H1 (cell line): ENCODE results near the gene SLC5A11. TPM values are rescaled to one million over a fixed set of nuclear protein-coding genes. Genes with fewer than 3 reads are reported as not detected.

Experiments used
- BACH1 ChIP-seq: IDR thresholded peaks from 2 replicates; pipeline ENCODE4 v1.6.1; 2012; ENCODE audit warnings: low read length, improper control_type of control experiment
- SIN3A ChIP-seq, 2 experiments: IDR thresholded peaks in 1 of 2; conservative IDR thresholded peaks in 1 of 2; 2 replicates each; pipeline ENCODE4 v1.6.1; 2011 to 2012; ENCODE audit warnings: low read length in 2 of 2, improper control_type of control experiment in 1 of 2, low read depth in 1 of 2, mild to moderate bottlenecking in 1 of 2
- TEAD4 ChIP-seq: IDR thresholded peaks from 2 replicates; pipeline ENCODE4 v1.6.1; 2012; ENCODE audit warnings: low read depth, low read length, inconsistent platforms, mixed read lengths
- polyA plus RNA-seq, 7 experiments: library from polyadenylated mRNA; depleted of rRNA in 3 of 7; stranded (reverse) in 5 of 7; unstranded in 2 of 7; fragments of >200 nt in 5 of 7; fragments of 200-250 nt in 2 of 7; gene quantifications; 1 replicate in 5 of 7; 2 replicates in 1 of 7; 4 replicates in 1 of 7; pipeline versions ENCODE4 v1.2.1 to v1.2.3, GENCODE V29; 2011 to 2013; ENCODE audit warnings: missing spikeins in 2 of 7, mixed read lengths in 2 of 7
- total RNA-seq: library from RNA; stranded (reverse); fragmentation: NEBNext Ultra II Directional; extraction: Animal tissue kit (Norgen Biotek cat#: 25700); gene quantifications from 2 replicates; pipeline ENCODE4 v1.2.1, GENCODE V29; 2021

The SLC5A11 gene
- total and polyA plus RNA-seq, 2 of the 8 experiments (the other 6 are each of a cell fraction or from before 2014, with no cell fraction given), result 0.26 to 0.59 TPM

GRCh38 chr16:24887472-24887871 lies 41.7 kb downstream of the SLC5A11 start (continued):
- TF ChIP-seq SIN3A (conservative IDR thresholded peaks at IDR 0.05 in 1 of 2, IDR thresholded peaks at IDR 0.05 in 1 of 2; ENCODE audit: low read depth in 1 of 2, low read length in 2 of 2) (no peak), TEAD4 (no peak), BACH1 (no peak)
